ENCODE results near the gene RASSF4.

DNA sequence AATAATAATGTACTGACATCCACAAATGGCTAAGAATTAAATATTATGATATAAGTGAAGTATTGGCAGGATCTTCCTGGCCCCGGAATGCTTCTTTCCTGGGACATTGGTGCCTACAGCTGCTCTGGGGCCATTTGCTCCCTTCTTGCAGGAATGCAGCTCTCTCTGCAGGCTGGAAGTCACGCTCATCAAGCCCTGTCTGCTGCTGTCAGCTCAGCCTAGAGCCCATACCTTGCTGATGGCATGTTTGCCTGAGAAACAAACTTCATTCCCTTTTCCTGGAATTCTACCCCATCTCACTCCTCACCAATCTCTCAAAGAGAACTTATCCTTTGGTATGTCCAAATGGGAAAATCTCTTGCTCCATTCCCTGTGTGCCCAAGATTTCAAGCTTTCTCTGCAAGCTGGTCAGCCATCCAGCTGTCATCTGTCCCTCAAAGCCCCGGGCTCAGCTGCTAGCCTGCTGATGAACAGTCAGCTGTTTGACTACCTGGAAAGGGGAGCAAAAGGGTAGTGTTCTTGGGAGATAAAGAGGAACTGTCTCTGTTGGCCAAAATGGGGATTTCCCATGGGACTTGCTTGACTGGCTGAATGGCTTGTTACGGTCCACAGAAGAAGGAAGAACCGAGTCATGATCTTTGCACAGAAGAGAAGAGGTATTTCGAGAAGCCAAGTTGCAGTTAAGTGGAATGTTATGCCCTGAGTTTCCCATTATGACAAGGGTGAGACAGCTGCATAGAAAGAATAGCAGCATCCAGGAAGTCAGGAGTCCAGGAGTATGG lies 12.0 kb upstream of the RASSF4 start:
- no peak for TF ChIP-seq POLR2AphosphoS5 (IDR thresholded peaks at IDR 0.05; ENCODE audit: insufficient read depth, low read depth, low read length)
- TF ChIP-seq, protein P1, sequence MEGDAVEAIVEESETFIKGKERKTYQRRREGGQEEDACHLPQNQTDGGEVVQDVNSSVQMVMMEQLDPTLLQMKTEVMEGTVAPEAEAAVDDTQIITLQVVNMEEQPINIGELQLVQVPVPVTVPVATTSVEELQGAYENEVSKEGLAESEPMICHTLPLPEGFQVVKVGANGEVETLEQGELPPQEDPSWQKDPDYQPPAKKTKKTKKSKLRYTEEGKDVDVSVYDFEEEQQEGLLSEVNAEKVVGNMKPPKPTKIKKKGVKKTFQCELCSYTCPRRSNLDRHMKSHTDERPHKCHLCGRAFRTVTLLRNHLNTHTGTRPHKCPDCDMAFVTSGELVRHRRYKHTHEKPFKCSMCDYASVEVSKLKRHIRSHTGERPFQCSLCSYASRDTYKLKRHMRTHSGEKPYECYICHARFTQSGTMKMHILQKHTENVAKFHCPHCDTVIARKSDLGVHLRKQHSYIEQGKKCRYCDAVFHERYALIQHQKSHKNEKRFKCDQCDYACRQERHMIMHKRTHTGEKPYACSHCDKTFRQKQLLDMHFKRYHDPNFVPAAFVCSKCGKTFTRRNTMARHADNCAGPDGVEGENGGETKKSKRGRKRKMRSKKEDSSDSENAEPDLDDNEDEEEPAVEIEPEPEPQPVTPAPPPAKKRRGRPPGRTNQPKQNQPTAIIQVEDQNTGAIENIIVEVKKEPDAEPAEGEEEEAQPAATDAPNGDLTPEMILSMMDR (IDR thresholded peaks at IDR 0.05; ENCODE audit: extremely low read depth in 1 of 2, insufficient read depth in 1 of 2, low read depth in 1 of 2, low read length in 2 of 2): no peak
- TF ChIP-seq POLR2A (IDR thresholded peaks at IDR 0.05; ENCODE audit: low read depth, low read length): no peak
- no peak for TF ChIP-seq JUN (IDR thresholded peaks at IDR 0.05; ENCODE audit: borderline replicate concordance, insufficient read depth, insufficient read length, low read depth)
